A549 (cell line): ENCODE measurements around the gene PEA15. TPM values are rescaled to one million over a fixed set of nuclear protein-coding genes. Genes with fewer than 3 reads are reported as not detected.

Experiments used
- ATAC-seq, 2 experiments: fragments of 200-7000 bp in 1 of 2; fragments of >200 bp in 1 of 2; cut with Nextera tagmentation in 1 of 2; cut with Tn5 transposase in 1 of 2; 3 replicates each; pipeline versions ENCODE4 v1.8.0 to v1.9.1; 2018 to 2020; ENCODE audit warnings: mild to moderate bottlenecking in 1 of 2, moderate library complexity in 1 of 2
- CTCF ChIA-PET: fragments of 300-600 bp; sonication (Branson Sonifier 250); formaldehyde crosslinking; extraction: SDS; loops from one replicate; lab custom pipeline; 2021; ENCODE audit warnings: antibody characterized with exemption, inconsistent platforms; lab: Yijun Ruan, JAX
- POLR2A ChIA-PET: fragments of 350-600 bp; formaldehyde crosslinking; extraction: SDS; loops from one replicate; lab custom pipeline; 2021; ENCODE audit warnings: antibody characterized with exemption, inconsistent platforms; lab: Yijun Ruan, JAX
- DNase-seq, 2 experiments: peaks; one replicate each; pipeline versions ENCODE4 v3.0.0 to v3.0.0-alpha.2; 2011 to 2016; ENCODE audit warnings: low read depth in 1 of 2, low spot score in 1 of 2
- FAIRE-seq: peaks from 2 replicates; lab custom pipeline; 2011; peaks lifted over from hg19 to GRCh38; lab: Jason Lieb, UNC
- H3K27ac ChIP-seq, 2 experiments: fragments of >200 bp; sonication (Bioruptor Twin); formaldehyde crosslinking; 3 replicates each; pipeline ENCODE4 v1.5.1; 2016 to 2017
- H3K4me1 ChIP-seq: fragments of >200 bp; sonication (Bioruptor Twin); formaldehyde crosslinking; 3 replicates; pipeline ENCODE4 v1.6.1; 2016
- H3K4me2 ChIP-seq: fragments of >200 bp; sonication (Bioruptor Twin); formaldehyde crosslinking; 3 replicates; pipeline ENCODE4 v1.6.1; 2016
- H3K4me3 ChIP-seq: fragments of >200 bp; sonication (Bioruptor Twin); formaldehyde crosslinking; 3 replicates; pipeline ENCODE4 v1.5.1; 2016
- H3K9me3 ChIP-seq: fragments of >200 bp; sonication (Bioruptor Twin); formaldehyde crosslinking; 3 replicates; pipeline ENCODE4 v1.6.1; 2016
- ATOH8 ChIP-seq: fragments of 250-450 bp; sonication (Bioruptor Pico); IDR thresholded peaks from 2 replicates; pipeline ENCODE4 v1.5.0; 2020; ENCODE audit warnings: low read depth, mild to moderate bottlenecking, moderate library complexity
- BCL3 ChIP-seq: fragments of >200 bp; sonication (Bioruptor Twin); formaldehyde crosslinking; IDR thresholded peaks from 3 replicates; pipeline ENCODE4 v1.6.1; 2016
- ESRRA ChIP-seq: fragments of 150-350 bp; IDR thresholded peaks from 2 replicates; pipeline ENCODE4 v1.6.1; 2014; ENCODE audit warnings: mild to moderate bottlenecking, low read length, borderline replicate concordance
- FOSB ChIP-seq: fragments of 250-450 bp; sonication (Bioruptor Pico); IDR thresholded peaks from 2 replicates; pipeline ENCODE4 v1.5.0; 2020; ENCODE audit warnings: mild to moderate bottlenecking, moderate library complexity
- FOSL2 ChIP-seq, 2 experiments: fragments of 450-650 bp in 1 of 2; fragments of >200 bp in 1 of 2; sonication (Bioruptor Twin) in 1 of 2; formaldehyde crosslinking; IDR thresholded peaks; 2 replicates each; pipeline versions ENCODE4 v1.5.0 to v1.6.1; 2016 to 2020; ENCODE audit warnings: mild to moderate bottlenecking in 1 of 2, moderate library complexity in 1 of 2
- HOXA7 ChIP-seq: fragments of 250-450 bp; sonication (Bioruptor Pico); IDR thresholded peaks from 2 replicates; pipeline ENCODE4 v1.5.0; 2020; ENCODE audit warnings: mild to moderate bottlenecking, moderate library complexity
- KDM5A ChIP-seq: fragments of 200-600 bp; sonication (generic); IDR thresholded peaks from 2 replicates; pipeline ENCODE4 v1.6.1; 2016; ENCODE audit warnings: antibody characterized with exemption, mild to moderate bottlenecking
- POLR2A ChIP-seq: IDR thresholded peaks from 2 replicates; pipeline ENCODE4 v1.6.1; 2012; ENCODE audit warnings: mild to moderate bottlenecking, low read length
- POLR2AphosphoS2 ChIP-seq: conservative IDR thresholded peaks from 2 replicates; pipeline ENCODE4 v1.6.1; 2012; ENCODE audit warnings: low read length, improper control_type of control experiment, inconsistent platforms
- RARB ChIP-seq: fragments of 250-450 bp; sonication (Bioruptor Pico); IDR thresholded peaks from 2 replicates; pipeline ENCODE4 v1.8.0; 2021; ENCODE audit warnings: mild to moderate bottlenecking, moderate library complexity
- RCOR1 ChIP-seq: fragments of 150-350 bp; IDR thresholded peaks from 2 replicates; pipeline ENCODE4 v1.6.1; 2014; ENCODE audit warnings: antibody characterized with exemption, low read length, low read depth
- RFX5 ChIP-seq: fragments of 450-650 bp; IDR thresholded peaks from 2 replicates; pipeline ENCODE4 v1.7.1; 2014; ENCODE audit warnings: antibody characterized with exemption, mild to moderate bottlenecking, moderate library complexity
- RNF2 ChIP-seq: fragments of 200-600 bp; sonication (generic); IDR thresholded peaks from 2 replicates; pipeline ENCODE4 v1.6.1; 2016; ENCODE audit warnings: low read depth, mild to moderate bottlenecking, antibody characterized with exemption, moderate library complexity, borderline replicate concordance
- SREBF2 ChIP-seq: fragments of 450-650 bp; IDR thresholded peaks from 2 replicates; pipeline ENCODE4 v1.6.1; 2014; ENCODE audit warnings: mild to moderate bottlenecking, moderate library complexity
- TP53 ChIP-seq: fragments of 250-450 bp; sonication (Bioruptor Pico); IDR thresholded peaks from 2 replicates; pipeline ENCODE4 v1.5.0; 2021; ENCODE audit warnings: mild to moderate bottlenecking, moderate library complexity
- ZFP36 ChIP-seq: fragments of 450-650 bp; IDR thresholded peaks from 2 replicates; pipeline ENCODE4 v1.6.1; 2014; ENCODE audit warnings: borderline replicate concordance; ENCODE audit not compliant: partially characterized antibody
- WGBS: methylation state at CpG from one replicate; pipeline ENCODE4 v1.1.6; 2017; ENCODE audit errors: missing lambda C conversion rate; 5-methylcytosine and 5-hydroxymethylcytosine counted together
- polyA plus RNA-seq, 4 experiments: library from polyadenylated mRNA; depleted of rRNA in 3 of 4; stranded (reverse); fragments of >200 nt; fragmentation: RNase III in 1 of 4; extraction: RNeasy Plus Mini Kit Qiagen cat#74134 plus additional on column Dnase treatment in 1 of 4; gene quantifications; 2 replicates in 3 of 4; 3 replicates in 1 of 4; pipeline ENCODE4 v1.2.3, GENCODE V29; 2011 to 2017

PEA15 gene
- polyA plus RNA-seq, 2 of the 4 experiments (the other 2 are of a cell fraction) = 115 to 136 TPM

GRCh38 chr1:160205242-160206035 is at the start of gene PEA15 (continued):
- TF ChIP-seq BCL3 (0 out of 3 replicates have a peak, but pooled peaks have one; percentile 17), TP53 (no peak)

- CTCF ChIA-PET = interaction anchor here (0.8 to 2.6 kb wide), 6 partner anchors 35 to 260 kb away, joined by 3 to 8 read pairs (median 5); no protein-coding TSS in a partner anchor
- WGBS = 42% methylated on average over 5 of the region's 5 CpGs
- no peak overlapping the region for H3K27ac ChIP-seq
- TF ChIP-seq RARB (CRISPR knock-in tag) (no peak), RFX5 (no peak)
- TF ChIP-seq, all 56 proteins: peak for 0
- H3K4me3 ChIP-seq = no peak overlapping the region
- POLR2A ChIA-PET = no interaction called here
- H3K9me3 ChIP-seq = no peaks in the 10 kb centered on the region
- no peak for DNase-seq
- no peak overlapping the region for H3K4me2 ChIP-seq
- H3K4me1 ChIP-seq = peaks cover 7% of the 10 kb centered on the region; the same call in 1 of the 3 replicates
- no peak for FAIRE-seq
- no peak for ATAC-seq
Observed at GRCh38 chr1:160156361-160156760, 48.8 kb upstream of the PEA15 start.

- FAIRE-seq (peak; percentile 18), DNase-seq (no peak), ATAC-seq (no peak)
- Histone ChIP-seq H3K4me3 (no peak overlapping the region), H3K4me2 (no peak overlapping the region), H3K9me3 (no peaks in the 10 kb centered on the region), H3K27ac (no peak overlapping the region), H3K4me1 (peaks cover 7% of the 10 kb centered on the region; the same call in 1 of the 3 replicates)
- POLR2A ChIA-PET = no interaction called here
- CTCF ChIA-PET = interaction anchor here (0.8 to 2.6 kb wide), 6 partner anchors 34 to 259 kb away, joined by 3 to 8 read pairs (median 5); no protein-coding TSS in a partner anchor
- 61% methylated on average over 4 of the region's 4 CpGs for WGBS
- TF ChIP-seq ESRRA (no peak), ATOH8 (CRISPR knock-in tag) (no peak), TP53 (no peak), FOSL2 (IDR thresholded peaks at IDR 0.05) (no peak), FOSL2 (CRISPR knock-in tag; IDR thresholded peaks at IDR 0.05) (no peak), ZFP36 (no peak), RCOR1 (no peak), RNF2 (no peak), FOSB (CRISPR knock-in tag) (no peak), HOXA7 (CRISPR knock-in tag) (no peak), POLR2A (no peak), POLR2AphosphoS2 (no peak)
Observed at GRCh38 chr1:160157174-160157573, 48.0 kb upstream of the PEA15 start.

- Histone ChIP-seq H3K4me1 (peaks cover 7% of the 10 kb centered on the region; the same call in 1 of the 3 replicates), H3K4me3 (no peak overlapping the region), H3K9me3 (no peaks in the 10 kb centered on the region), H3K4me2 (no peak overlapping the region), H3K27ac (no peak overlapping the region)
- TF ChIP-seq SREBF2 = no peak
- TF ChIP-seq KDM5A = no peak
- ATAC-seq (no peak), FAIRE-seq (no peak), DNase-seq (no peak)
- 76% methylated on average over 3 of the region's 3 CpGs for WGBS
- ChIA-PET POLR2A (no interaction called here), CTCF (interaction anchor here (1.1 to 2.3 kb wide), 3 partner anchors 9 to 44 kb away, joined by 3 to 10 read pairs (median 8); no protein-coding TSS in a partner anchor)
Observed at GRCh38 chr1:160158031-160158430, 47.2 kb upstream of the PEA15 start.
